ENCODE results near the gene MSRB2. TPM values are rescaled to one million over a fixed set of nuclear protein-coding genes. Genes with fewer than 3 reads are reported as not detected.
"Not testable (repeated sequence)": the region's sequence is repeated elsewhere in the genome, so short reads cannot be mapped to it uniquely, and the experiment has no call there.

MSRB2 gene
- total RNA-seq, 1 donor from 2014 or later = 182 TPM

DNA sequence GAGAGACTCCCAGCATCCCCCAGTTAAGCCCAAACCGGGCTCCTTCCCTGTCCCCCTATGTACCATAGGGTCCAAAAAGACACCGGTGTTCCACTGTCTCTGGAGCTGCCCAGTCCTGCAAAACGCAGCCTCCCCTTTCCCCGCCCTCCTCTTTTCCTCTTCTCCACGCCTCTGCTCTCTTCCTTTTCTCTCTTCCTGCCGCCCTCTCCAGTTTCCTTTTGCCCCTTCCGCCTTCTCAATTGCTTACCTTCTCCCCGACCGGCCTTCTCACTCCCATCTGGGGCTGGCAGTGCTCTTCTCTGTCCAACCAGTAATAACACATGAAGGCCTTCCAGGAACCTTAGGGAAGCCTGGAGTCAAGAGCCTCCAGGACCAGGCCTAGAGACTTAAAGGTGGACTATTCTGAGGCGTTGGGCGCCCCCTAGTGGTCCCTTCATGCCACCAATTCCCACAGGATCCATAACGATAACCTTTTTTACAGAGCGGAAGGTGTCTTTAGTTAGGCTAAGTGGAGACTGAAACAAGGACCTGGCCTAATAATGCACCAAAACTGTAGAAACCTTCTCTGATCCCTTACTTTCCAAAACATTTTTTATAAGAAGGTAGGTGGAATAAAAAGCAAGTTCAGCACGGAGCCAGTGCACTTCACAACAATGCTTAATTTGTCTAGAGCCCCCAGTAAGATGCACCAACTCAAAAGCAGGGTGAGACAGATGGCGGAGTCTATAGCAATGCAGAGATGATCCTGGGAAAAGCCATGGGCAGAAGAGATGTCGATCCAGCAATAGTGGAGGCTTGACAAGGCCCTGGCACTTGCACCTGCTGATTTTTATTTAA is 27.2 kb upstream of the MSRB2 start:
- peak; percentile 74 for ATAC-seq
- intact Hi-C loops (cut with micrococcal nuclease) = no loop called here
- DNase-seq = peak; percentile 88

DNA sequence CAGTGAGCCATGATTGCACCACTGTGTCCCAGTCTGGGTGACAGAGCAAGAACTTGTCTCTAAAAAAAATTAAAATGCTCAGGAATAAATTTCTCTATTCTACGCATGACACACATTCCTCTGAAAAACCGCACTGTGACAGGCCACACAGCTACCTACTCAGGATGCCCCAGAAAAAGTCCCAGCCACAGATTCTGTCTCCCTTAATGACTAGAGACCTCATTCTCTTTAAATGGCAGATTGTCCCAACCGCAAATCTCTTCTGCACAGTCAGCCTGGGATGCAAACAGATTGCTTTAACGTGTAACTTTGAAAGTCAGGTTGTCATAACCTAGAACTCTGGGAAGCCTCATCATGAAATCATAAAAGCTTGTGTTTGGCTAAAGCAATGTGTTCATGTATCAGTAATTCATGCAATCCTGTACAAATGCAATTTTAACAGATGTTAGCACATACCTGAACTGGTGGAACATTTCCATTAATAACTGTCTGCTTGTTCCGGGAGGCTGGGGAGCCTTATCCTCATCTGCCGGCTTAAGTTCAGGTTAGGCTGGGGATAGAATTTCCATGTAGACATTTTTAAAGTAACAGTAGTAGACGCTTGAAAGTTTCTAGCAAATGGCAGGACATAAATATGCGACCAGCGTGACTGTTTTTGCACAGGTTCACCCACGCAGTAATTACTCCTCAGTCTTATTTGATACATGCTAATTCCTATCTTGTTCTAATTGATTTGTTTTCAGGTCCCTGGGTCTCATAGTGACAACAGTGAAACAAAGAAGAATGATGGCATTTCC is 26.2 kb upstream of the MSRB2 start:
- DNase-seq (no peak), ATAC-seq (no peak)
- intact Hi-C loops (cut with micrococcal nuclease) = no loop called here

DNA sequence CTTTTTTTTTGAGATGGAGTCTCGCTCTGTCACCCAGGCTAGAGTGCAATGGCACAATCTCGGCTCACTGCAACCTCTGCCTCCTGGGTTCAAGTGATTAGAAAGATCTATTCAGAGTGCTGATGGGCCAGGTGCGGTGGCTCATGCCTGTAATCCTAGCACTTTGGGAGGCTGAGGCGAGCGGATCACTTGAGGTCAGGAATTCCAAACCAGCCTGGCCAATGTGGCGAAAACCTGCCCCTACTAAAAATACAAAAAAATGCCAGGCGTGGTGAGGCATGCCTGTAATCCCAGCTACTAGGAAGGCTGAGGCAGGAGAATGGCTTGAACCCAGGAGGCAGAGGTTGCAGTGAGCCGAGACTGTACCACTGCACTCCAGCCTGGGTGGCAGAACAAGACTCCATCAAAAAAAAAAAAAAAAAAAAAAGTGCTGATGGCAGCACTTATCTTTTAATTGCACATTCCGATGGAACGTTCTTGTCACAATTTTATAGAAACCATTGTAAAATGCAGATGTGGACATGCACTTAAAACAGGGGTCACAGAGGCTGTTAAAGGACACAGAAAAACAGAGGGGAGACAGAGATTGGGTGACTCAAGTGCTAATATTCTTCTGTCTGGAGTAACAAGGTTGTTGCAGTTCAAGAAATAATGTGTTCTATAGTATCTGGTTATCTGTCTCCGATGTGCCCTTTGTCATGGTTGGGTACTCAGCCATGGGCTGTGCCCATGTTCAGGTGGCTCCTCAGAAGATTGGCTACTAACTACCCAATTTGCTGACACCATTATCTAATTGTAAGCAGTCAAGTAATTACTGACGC is 25.1 kb upstream of the MSRB2 start:
- ATAC-seq; intact Hi-C loops (cut with micrococcal nuclease); DNase-seq: not testable (repeated sequence)

- ATAC-seq (no peak), DNase-seq (no peak)
- intact Hi-C loops (cut with micrococcal nuclease) = no loop called here
Observed at GRCh38 chr10:23070913-23071218, 24.5 kb upstream of the MSRB2 start.

DNA sequence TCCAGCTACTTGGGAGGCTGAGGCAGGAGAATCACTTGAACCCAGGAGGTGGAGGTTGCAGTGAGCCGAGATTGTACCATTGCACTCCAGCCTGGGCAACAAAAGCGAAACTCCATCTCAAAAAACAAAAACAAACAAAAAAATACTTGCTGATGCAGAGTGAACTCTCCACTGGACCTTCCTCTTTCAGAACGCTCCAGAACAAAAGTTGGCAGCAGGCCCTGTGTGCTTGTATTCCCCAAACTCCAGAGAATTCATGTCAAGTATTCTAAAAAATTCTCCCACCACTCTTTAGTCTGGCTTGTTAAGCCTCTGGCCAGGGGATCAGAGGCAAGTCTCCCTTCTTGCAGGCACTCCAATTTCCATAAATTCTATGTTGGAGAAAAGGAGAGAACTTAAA is 22.8 kb upstream of the MSRB2 start:
- DNase-seq = peak; percentile 54
- not testable (repeated sequence) for ATAC-seq

DNA sequence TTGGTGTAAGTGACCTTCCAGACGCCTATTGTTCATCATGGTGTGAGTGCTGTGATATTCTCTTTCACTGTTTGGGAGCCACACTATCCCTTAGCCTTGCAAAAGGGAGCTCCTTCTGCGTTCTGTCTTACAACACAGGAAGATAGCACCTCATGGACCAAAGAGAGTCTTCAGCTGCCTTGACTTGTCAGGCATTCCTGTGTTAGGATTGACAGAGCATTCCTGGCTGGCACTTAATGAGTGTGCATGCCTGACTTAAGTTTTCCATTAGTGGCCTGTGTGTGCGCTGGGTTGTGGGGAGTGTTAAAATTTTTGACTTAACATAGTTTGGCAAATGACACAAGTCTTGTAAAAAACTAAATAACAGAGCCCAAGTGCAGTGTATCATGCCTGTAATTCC is 21.9 kb upstream of the MSRB2 start:
- intact Hi-C loops (cut with micrococcal nuclease) = no loop called here
- DNase-seq = no peak
- ATAC-seq = no peak

More for the DNA sequence above, 22.8 kb upstream of the MSRB2 start:
- intact Hi-C loops (cut with micrococcal nuclease) = not testable (repeated sequence)

GRCh38 chr10:23075672-23076071 is 19.7 kb upstream of the MSRB2 start:
- no peak for DNase-seq
- intact Hi-C loops (cut with micrococcal nuclease) = no loop called here
- no peak for ATAC-seq

DNA sequence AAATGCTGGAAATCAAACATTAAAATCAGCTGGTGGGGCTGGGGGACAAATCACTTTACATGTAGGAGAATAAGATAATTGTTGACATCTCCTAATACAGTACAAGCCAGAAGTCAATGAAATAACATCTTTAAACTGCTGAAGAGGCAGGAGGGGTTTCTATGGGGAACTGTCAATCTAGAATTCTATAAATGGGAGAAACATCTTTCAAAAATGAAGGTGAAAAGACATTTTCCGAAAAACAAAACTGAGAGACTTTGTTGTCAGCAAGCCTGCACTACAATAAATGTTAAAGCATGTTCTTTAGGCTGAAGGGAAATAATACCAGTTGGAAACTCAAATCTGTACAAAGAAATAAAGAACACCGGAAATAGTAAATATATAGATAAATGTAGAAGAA is 17.3 kb upstream of the MSRB2 start:
- ATAC-seq (no peak), DNase-seq (no peak)
- intact Hi-C loops (cut with micrococcal nuclease) = no loop called here

DNA sequence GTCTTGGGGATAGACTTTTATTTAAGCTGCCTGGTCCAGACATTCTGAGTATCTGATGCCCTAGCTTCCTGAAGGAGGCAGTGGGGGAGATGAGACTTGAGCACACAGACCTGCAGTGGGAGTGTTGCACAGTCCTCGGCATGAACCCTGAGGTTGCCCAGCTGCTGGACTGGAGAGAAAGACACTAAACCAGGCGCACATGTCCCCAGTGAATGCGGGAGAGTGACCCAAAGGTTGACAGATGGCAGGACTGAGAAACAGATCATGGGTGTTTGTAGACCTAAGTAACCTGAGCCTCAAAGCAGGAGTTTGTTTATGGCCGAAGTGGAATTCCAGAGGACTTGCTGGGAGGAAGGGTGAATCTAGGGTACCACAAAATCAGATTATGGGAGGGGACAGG is 15.7 kb upstream of the MSRB2 start:
- ATAC-seq = no peak
- intact Hi-C loops (cut with micrococcal nuclease) = no loop called here
- DNase-seq = no peak

DNA sequence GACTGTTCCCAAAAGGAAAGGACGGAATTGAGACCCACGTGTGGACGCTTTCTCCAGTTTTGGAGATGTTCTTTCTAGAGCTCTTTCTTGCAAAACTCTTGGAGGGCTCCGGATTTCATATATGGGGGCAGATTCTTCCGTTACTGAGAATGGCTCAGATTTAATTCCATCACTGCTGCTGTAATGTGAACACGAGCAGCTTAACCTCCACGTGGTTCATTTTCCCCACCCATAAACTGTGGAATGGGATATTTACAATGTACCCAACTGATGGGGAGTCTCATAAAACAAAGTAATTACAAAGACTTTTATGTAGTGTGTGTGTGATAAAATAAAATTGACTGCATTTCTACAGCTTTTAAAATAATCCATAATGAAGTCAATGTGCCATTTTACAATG is 15.1 kb upstream of the MSRB2 start:
- intact Hi-C loops (cut with micrococcal nuclease) = no loop called here
- DNase-seq (no peak), ATAC-seq (no peak)

- peak; percentile 82 for ATAC-seq
- no peak for DNase-seq
- intact Hi-C loops (cut with micrococcal nuclease) = no loop called here
Observed at GRCh38 chr10:23081221-23081750, 14.1 kb upstream of the MSRB2 start.

- intact Hi-C loops (cut with micrococcal nuclease) = no loop called here
- no peak for DNase-seq
- ATAC-seq = no peak
Observed at GRCh38 chr10:23081891-23082290, 13.5 kb upstream of the MSRB2 start.

GRCh38 chr10:23088609-23089008 is 6.8 kb upstream of the MSRB2 start:
- ATAC-seq (no peak), DNase-seq (no peak)
- intact Hi-C loops (cut with micrococcal nuclease) = no loop called here

DNA sequence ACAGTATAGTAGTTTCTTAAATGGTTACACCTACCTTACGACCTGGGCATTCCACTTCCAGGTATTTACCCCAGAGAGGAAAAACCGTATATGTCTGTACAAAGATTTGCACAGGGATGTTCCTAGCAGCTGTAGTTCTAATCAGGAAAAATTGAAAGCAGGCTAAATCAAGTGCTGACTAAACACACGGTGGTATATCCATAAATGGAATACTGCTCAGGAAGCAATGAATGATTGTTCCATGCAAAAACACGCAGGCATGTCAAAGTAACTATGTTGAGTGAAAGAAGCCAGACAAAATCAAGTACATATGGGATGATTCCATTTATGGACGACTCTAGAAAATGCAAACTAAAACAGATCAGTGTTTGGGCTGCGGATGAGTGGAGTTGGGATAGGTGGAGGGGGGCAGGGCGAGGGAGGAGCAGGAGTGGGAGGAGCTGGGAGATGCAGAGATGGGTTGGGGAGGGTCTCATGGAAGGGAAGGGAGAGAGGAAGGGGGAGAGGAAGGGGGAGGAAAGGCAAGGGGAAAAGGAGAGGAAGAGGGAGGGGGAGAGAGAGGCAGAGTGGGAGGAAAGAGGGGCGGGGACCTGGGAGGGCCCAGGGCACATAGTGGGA is 484 bp upstream of the MSRB2 start:
- ATAC-seq (no peak), DNase-seq (no peak)
- intact Hi-C loops (cut with micrococcal nuclease) = no loop called here

- intact Hi-C loops (cut with micrococcal nuclease) = no loop called here
- DNase-seq (peak; percentile 62), ATAC-seq (peak; percentile 52)
Observed at GRCh38 chr10:23095966-23096801, 805 bp downstream of the MSRB2 start.

GRCh38 chr10:23096802-23097549 is 1.6 kb downstream of the MSRB2 start:
- DNase-seq = no peak
- intact Hi-C loops (cut with micrococcal nuclease) = no loop called here
- no peak for ATAC-seq

DNA sequence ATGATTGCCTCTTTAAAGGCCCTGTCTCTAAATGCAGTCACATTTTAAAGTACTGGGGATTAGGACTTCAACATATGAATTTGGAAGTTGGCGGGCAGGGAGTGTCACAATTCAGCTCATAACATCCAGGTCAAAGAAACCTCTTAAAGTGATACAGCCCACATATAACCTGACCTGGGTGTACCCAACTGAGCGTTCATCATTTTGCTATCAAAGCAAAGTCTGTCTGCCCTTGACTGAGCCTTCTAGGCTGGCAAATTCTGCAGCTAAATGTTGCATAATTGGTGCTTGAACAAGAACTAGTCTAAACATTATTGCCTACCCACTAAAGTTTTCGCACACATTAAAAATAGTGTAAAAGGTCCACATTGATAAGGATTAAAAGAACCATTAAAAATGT is 3.7 kb downstream of the MSRB2 start:
- ATAC-seq (no peak), DNase-seq (no peak)
- intact Hi-C loops (cut with micrococcal nuclease) = no loop called here

GRCh38 chr10:23099816-23100215 is 4.4 kb downstream of the MSRB2 start:
- no peak for ATAC-seq
- intact Hi-C loops (cut with micrococcal nuclease) = no loop called here
- no peak for DNase-seq

Measured in left ventricle myocardium superior (tissue), 1 donor.